ENCODE measurements around the gene NR4A1. TPM values are rescaled to one million over a fixed set of nuclear protein-coding genes. Genes with fewer than 3 reads are reported as not detected.

NR4A1 gene
- total RNA-seq, 1 donor from 2014 or later = 3.1 TPM

Other genes starting within 250 kb of the NR4A1 start
- gene FIGNL2, start 202.7 kb upstream of the NR4A1 start, total RNA-seq = 0.74 and 1.2 TPM in 2 replicates
- 0.19 TPM in 1 of 2 replicates, not detected in the other for gene ANKRD33, start 163.3 kb upstream of the NR4A1 start, total RNA-seq
- 680 and 721 TPM in 2 replicates for gene ACVRL1, start 143.9 kb upstream of the NR4A1 start, total RNA-seq
- gene ACVR1B, start 99.7 kb upstream of the NR4A1 start, total RNA-seq = 9.9 and 17.4 TPM in 2 replicates
- 35.0 and 49.2 TPM in 2 replicates for gene TAMALIN, start 44.5 kb upstream of the NR4A1 start, total RNA-seq
- gene ATG101, start 18.5 kb downstream of the NR4A1 start, total RNA-seq = 55.1 and 79.6 TPM in 2 replicates
- not detected in 2 replicates for gene SMIM41, start 28.3 kb downstream of the NR4A1 start, total RNA-seq
- gene KRT80, start 140.6 kb downstream of the NR4A1 start, total RNA-seq = 0.17 and 1.2 TPM in 2 replicates
- gene KRT7, start 181.8 kb downstream of the NR4A1 start, total RNA-seq = 19.2 and 53.6 TPM in 2 replicates
- gene KRT86, start 223.2 kb downstream of the NR4A1 start, total RNA-seq = not detected in 2 replicates
- gene KRT81, start 240.1 kb downstream of the NR4A1 start, total RNA-seq = 0.05 TPM in 1 of 2 replicates, not detected in the other